LNCaP clone FGC (cell line): ENCODE measurements around the gene FBN1.
A peak's percentile ranks its signal among the peaks of the same experiment; 100 is the strongest.

Experiments used
- DNase-seq: peaks from one replicate; pipeline ENCODE4 v3.0.0-alpha.2; 2011; ENCODE audit warnings: low read depth
- H3K4me3 ChIP-seq: 2 replicates; pipeline ENCODE4 v1.5.1; 2011; ENCODE audit warnings: mild to moderate bottlenecking, low read depth, low read length, control low read depth
- TF ChIP-seq, protein P1 (sequence below): IDR thresholded peaks from 2 replicates; pipeline ENCODE4 v1.5.1; 2012; ENCODE audit warnings: mild to moderate bottlenecking; ENCODE audit not compliant: control insufficient read depth, insufficient read depth; ENCODE audit errors: extremely low read depth

FBN1 gene

DNA sequence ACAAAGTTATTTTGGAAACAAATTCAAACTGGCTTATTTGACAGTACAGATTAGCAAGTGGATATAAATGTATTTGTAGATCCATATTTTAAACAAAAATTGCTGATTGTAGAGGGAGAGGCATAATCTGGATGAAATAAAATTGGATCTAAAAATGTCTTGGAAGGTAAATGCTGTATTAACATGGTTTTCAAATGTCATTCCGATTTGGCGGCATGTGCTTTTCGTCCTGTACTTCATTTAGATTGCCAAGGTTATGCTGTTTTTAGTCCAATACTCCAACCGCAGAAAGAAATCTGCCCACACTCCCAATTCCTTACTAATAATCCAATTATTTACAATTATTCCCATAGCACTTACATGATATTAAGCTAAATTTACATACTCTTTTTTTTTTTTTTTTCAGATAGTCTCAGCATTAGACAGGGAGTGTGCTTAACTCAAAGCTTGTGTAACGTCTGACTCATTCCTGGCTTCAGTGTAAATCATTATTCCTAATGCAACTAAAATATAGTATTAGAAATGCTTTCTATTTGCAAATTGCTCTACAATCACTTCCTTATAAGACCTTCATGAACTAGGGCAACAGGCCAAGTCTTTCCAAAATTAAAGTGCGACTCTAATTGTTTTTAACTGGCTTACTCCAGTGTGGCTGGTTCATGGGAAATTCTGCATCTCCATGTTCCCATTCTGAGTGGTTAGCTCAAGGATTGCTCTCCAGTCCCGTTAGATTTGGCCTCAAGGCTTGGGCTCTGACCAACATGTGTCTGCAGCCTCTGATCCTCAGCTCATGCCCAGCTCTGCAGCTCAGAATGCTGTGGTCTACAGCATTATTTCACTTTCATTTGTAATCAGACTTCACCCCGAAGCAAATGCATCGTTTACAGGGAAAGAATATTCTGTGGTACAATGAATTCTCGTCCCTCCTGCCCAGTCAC lies 103.9 kb downstream of the FBN1 start:
- no peak overlapping the region for H3K4me3 ChIP-seq
- no peak for DNase-seq
- TF ChIP-seq, protein P1, sequence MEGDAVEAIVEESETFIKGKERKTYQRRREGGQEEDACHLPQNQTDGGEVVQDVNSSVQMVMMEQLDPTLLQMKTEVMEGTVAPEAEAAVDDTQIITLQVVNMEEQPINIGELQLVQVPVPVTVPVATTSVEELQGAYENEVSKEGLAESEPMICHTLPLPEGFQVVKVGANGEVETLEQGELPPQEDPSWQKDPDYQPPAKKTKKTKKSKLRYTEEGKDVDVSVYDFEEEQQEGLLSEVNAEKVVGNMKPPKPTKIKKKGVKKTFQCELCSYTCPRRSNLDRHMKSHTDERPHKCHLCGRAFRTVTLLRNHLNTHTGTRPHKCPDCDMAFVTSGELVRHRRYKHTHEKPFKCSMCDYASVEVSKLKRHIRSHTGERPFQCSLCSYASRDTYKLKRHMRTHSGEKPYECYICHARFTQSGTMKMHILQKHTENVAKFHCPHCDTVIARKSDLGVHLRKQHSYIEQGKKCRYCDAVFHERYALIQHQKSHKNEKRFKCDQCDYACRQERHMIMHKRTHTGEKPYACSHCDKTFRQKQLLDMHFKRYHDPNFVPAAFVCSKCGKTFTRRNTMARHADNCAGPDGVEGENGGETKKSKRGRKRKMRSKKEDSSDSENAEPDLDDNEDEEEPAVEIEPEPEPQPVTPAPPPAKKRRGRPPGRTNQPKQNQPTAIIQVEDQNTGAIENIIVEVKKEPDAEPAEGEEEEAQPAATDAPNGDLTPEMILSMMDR = no peak

- DNase-seq = no peak
- TF ChIP-seq, protein P1 = no peak
- H3K4me3 ChIP-seq = no peak overlapping the region
Observed at GRCh38 chr15:48540756-48541155, 104.8 kb downstream of the FBN1 start.

DNA sequence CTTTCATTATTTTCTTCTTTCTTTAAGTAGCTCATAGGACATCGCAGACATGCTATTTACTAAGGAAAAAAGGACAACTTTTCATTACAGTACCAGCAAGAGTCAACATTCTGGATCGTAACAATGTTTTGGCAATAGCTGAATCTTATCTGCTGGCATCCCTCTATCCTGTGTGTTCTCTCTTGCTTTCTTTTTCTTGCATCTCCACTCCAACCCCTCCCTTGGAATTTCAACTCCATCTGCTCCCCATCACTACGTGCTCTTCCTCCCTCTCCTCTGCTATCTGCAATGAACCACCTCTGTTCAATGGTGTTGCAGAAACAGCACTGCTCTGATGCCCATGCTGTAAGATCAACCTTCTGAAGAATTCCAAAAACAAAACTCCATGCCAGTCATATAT lies 106.6 kb downstream of the FBN1 start:
- TF ChIP-seq, protein P1 = no peak
- DNase-seq = no peak
- no peak overlapping the region for H3K4me3 ChIP-seq

GRCh38 chr15:48537271-48538113 lies 108.0 kb downstream of the FBN1 start:
- TF ChIP-seq, protein P1 = no peak
- DNase-seq = no peak
- H3K4me3 ChIP-seq = no peak overlapping the region

GRCh38 chr15:48536681-48537091 lies 108.8 kb downstream of the FBN1 start:
- TF ChIP-seq, protein P1 = no peak
- peak; percentile 72 for DNase-seq
- H3K4me3 ChIP-seq = no peak overlapping the region

GRCh38 chr15:48533982-48534381 lies 111.5 kb downstream of the FBN1 start:
- no peak for DNase-seq
- TF ChIP-seq, protein P1 = no peak
- no peak overlapping the region for H3K4me3 ChIP-seq
